HL-60 (cell line): ENCODE results near the gene WDR7.

Experiments
- CTCF ChIP-seq: IDR thresholded peaks from one replicate; pipeline ENCODE4 v1.5.1; 2011; ENCODE audit warnings: low read length, control low read depth, inconsistent platforms; ENCODE audit not compliant: insufficient read depth
- TF ChIP-seq, protein P1 (sequence below): IDR thresholded peaks from 2 replicates; pipeline ENCODE4 v1.6.1; 2012; ENCODE audit warnings: low read depth; ENCODE audit not compliant: insufficient replicate concordance

DNA sequence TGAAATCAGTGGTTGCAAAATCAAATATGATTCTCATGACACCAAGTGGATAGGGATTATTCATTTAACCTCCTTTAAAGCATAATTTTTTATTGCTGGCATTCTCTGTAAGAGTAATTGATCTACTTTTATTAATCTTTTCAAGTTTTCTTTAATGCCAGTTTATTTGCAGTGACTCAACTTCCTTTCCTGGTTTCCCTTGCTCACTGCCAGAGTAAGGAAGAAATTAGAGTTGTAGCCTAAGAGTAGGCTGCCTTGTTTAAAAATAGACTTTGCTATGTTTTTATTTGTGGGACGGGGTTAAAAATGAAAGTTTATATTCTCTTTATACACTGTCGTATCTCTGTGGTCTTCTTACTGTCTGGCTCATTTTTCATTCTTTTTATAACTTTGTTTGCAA, 148.6 kb downstream of the WDR7 start:
- TF ChIP-seq CTCF: no peak
- TF ChIP-seq, protein P1, sequence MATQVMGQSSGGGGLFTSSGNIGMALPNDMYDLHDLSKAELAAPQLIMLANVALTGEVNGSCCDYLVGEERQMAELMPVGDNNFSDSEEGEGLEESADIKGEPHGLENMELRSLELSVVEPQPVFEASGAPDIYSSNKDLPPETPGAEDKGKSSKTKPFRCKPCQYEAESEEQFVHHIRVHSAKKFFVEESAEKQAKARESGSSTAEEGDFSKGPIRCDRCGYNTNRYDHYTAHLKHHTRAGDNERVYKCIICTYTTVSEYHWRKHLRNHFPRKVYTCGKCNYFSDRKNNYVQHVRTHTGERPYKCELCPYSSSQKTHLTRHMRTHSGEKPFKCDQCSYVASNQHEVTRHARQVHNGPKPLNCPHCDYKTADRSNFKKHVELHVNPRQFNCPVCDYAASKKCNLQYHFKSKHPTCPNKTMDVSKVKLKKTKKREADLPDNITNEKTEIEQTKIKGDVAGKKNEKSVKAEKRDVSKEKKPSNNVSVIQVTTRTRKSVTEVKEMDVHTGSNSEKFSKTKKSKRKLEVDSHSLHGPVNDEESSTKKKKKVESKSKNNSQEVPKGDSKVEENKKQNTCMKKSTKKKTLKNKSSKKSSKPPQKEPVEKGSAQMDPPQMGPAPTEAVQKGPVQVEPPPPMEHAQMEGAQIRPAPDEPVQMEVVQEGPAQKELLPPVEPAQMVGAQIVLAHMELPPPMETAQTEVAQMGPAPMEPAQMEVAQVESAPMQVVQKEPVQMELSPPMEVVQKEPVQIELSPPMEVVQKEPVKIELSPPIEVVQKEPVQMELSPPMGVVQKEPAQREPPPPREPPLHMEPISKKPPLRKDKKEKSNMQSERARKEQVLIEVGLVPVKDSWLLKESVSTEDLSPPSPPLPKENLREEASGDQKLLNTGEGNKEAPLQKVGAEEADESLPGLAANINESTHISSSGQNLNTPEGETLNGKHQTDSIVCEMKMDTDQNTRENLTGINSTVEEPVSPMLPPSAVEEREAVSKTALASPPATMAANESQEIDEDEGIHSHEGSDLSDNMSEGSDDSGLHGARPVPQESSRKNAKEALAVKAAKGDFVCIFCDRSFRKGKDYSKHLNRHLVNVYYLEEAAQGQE: no peak
